ENCODE data around the gene NADK. TPM values are rescaled to one million over a fixed set of nuclear protein-coding genes. Genes with fewer than 3 reads are reported as not detected.
"Not testable (repeated sequence)": the region's sequence is repeated elsewhere in the genome, so short reads cannot be mapped to it uniquely, and the experiment has no call there.

Gene NADK
- total RNA-seq, 1 experiment from 2014 or later, result 101 TPM

- H3K4me1 ChIP-seq (ENCODE audit: control insufficient read depth, insufficient read depth, low read length); in situ Hi-C loops (cut with HindIII; ENCODE audit: low pct_unique_long_range_greater_than_20kb, low sequenced_read_pairs); H3K36me3 ChIP-seq (ENCODE audit: control insufficient read depth, insufficient read depth, low read length); H3K27me3 ChIP-seq (ENCODE audit: control insufficient read depth, insufficient read depth, low read length); H3K9me3 ChIP-seq (ENCODE audit: control insufficient read depth, insufficient read depth, low read depth, low read length); BruUV-seq (replicated peaks); CTCF ChIA-PET; intact Hi-C loops (cut with micrococcal nuclease; ENCODE audit: unreplicated experiment): not testable (repeated sequence)
- H3K27ac ChIP-seq (ENCODE audit: low read length), result peak within 1 kb of the TSS; percentile 83
- POLR2A ChIA-PET, result interaction anchor here (0.6 kb wide), 1 partner anchor 48 kb away, joined by 7 read pairs; no protein-coding TSS in a partner anchor
- DNase-seq (ENCODE audit: low read depth, low spot score) (peak; percentile 97), ATAC-seq (peak; percentile 97)
- H3K4me3 ChIP-seq (ENCODE audit: low read depth in 2 of 2, low read length in 2 of 2), result peak within 1 kb of the TSS; percentile 57 to 66
- TF ChIP-seq SIN3A (IDR thresholded peaks at IDR 0.05; ENCODE audit: borderline replicate concordance, insufficient read depth, low read depth, low read length), result 0 out of 2 replicates have a peak, but pooled peaks have one; percentile 71
- peak; percentile 76 for TF ChIP-seq CTCF (IDR thresholded peaks at IDR 0.05)
- peak; percentile 75 for TF ChIP-seq POLR2AphosphoS5 (IDR thresholded peaks at IDR 0.05; ENCODE audit: low read depth, low read length)
- TF ChIP-seq TCF7L2 (IDR thresholded peaks at IDR 0.05; ENCODE audit: low read depth, low read length), result peak; percentile 42; the same call in 1 of the 2 replicates
These were observed 54.0 kb downstream of the NADK start, which contains the start of gene CDK11A for GRCh38 chr1:1724035-1724864. CDK11A (minus strand) TSS chr1:1724357; CDS start chr1:1722818, 1,539 bp downstream.

- no peaks in the 10 kb centered on the region for H3K27me3 ChIP-seq (ENCODE audit: control insufficient read depth, insufficient read depth, low read length)
- H3K4me1 ChIP-seq (ENCODE audit: control insufficient read depth, insufficient read depth, low read length), result no peaks in the 10 kb centered on the region
- in situ Hi-C loops (cut with HindIII; ENCODE audit: low pct_unique_long_range_greater_than_20kb, low sequenced_read_pairs), result no loop called here
- ATAC-seq (no peak), DNase-seq (ENCODE audit: low read depth, low spot score) (no peak)
- H3K4me3 ChIP-seq (ENCODE audit: low read depth in 2 of 2, low read length in 2 of 2), result no peak overlapping the region
- no peak for TF ChIP-seq REST (IDR thresholded peaks at IDR 0.05; ENCODE audit: insufficient read depth in 1 of 2, low read depth in 2 of 2, low read length in 1 of 2)
- TF ChIP-seq SIN3A (IDR thresholded peaks at IDR 0.05; ENCODE audit: borderline replicate concordance, insufficient read depth, low read depth, low read length), result no peak
- no peak for TF ChIP-seq TCF7L2 (IDR thresholded peaks at IDR 0.05; ENCODE audit: low read depth, low read length)
- no peak for TF ChIP-seq POLR2AphosphoS5 (IDR thresholded peaks at IDR 0.05; ENCODE audit: low read depth, low read length)
- TF ChIP-seq CTCF (IDR thresholded peaks at IDR 0.05), result no peak
- BruUV-seq (replicated peaks), result no TSS peak
- intact Hi-C loops (cut with micrococcal nuclease; ENCODE audit: unreplicated experiment), result no loop called here
- ChIA-PET POLR2A (no interaction called here), CTCF (no interaction called here)
- no peak overlapping the region for H3K27ac ChIP-seq (ENCODE audit: low read length)
- H3K36me3 ChIP-seq (ENCODE audit: control insufficient read depth, insufficient read depth, low read length), result peaks cover 11% of the 10 kb centered on the region
- H3K9me3 ChIP-seq (ENCODE audit: control insufficient read depth, insufficient read depth, low read depth, low read length), result no peaks in the 10 kb centered on the region
These were observed 57.1 kb downstream of the NADK start for GRCh38 chr1:1721201-1721600.

GRCh38 chr1:1715109-1715883, 63.0 kb downstream of the NADK start:
- POLR2A ChIA-PET, result not testable (repeated sequence)

GRCh38 chr1:1707897-1708296, 70.4 kb downstream of the NADK start:
- BruUV-seq (replicated peaks); H3K9me3 ChIP-seq (ENCODE audit: control insufficient read depth, insufficient read depth, low read depth, low read length); ATAC-seq; H3K27ac ChIP-seq (ENCODE audit: low read length); in situ Hi-C loops (cut with HindIII; ENCODE audit: low pct_unique_long_range_greater_than_20kb, low sequenced_read_pairs); H3K4me3 ChIP-seq (ENCODE audit: low read depth in 2 of 2, low read length in 2 of 2); DNase-seq (ENCODE audit: low read depth, low spot score); intact Hi-C loops (cut with micrococcal nuclease; ENCODE audit: unreplicated experiment); H3K4me1 ChIP-seq (ENCODE audit: control insufficient read depth, insufficient read depth, low read length); CTCF ChIA-PET; H3K36me3 ChIP-seq (ENCODE audit: control insufficient read depth, insufficient read depth, low read length); H3K27me3 ChIP-seq (ENCODE audit: control insufficient read depth, insufficient read depth, low read length); POLR2A ChIA-PET: not testable (repeated sequence)

More at GRCh38 chr1:1715109-1715883, 63.0 kb downstream of the NADK start:
- H3K9me3 ChIP-seq (ENCODE audit: control insufficient read depth, insufficient read depth, low read depth, low read length); H3K36me3 ChIP-seq (ENCODE audit: control insufficient read depth, insufficient read depth, low read length); H3K4me1 ChIP-seq (ENCODE audit: control insufficient read depth, insufficient read depth, low read length); H3K27ac ChIP-seq (ENCODE audit: low read length); intact Hi-C loops (cut with micrococcal nuclease; ENCODE audit: unreplicated experiment); H3K27me3 ChIP-seq (ENCODE audit: control insufficient read depth, insufficient read depth, low read length); BruUV-seq (replicated peaks); CTCF ChIA-PET; DNase-seq (ENCODE audit: low read depth, low spot score); in situ Hi-C loops (cut with HindIII; ENCODE audit: low pct_unique_long_range_greater_than_20kb, low sequenced_read_pairs); H3K4me3 ChIP-seq (ENCODE audit: low read depth in 2 of 2, low read length in 2 of 2); ATAC-seq: not testable (repeated sequence)

All from Panc1 (cell line).